Stimulated activated naive CD8-positive, alpha-beta T cell treated with anti-CD3 and anti-CD28 coated beads, Interleukin-15, Interleukin-2, amounts not matched to agents 100 ng/mL and 50 ng/mL, for 24 hours (primary cell): ENCODE measurements around the gene NTPCR.

Source experiments
- H3K27ac Mint-ChIP-seq: one replicate; pipeline ENCODE4 v1.8.0; 2021; ENCODE audit warnings: mild to moderate bottlenecking, mixed read lengths
- H3K27me3 Mint-ChIP-seq: one replicate; pipeline ENCODE4 v1.8.0; 2021; ENCODE audit warnings: mixed read lengths
- H3K36me3 Mint-ChIP-seq: one replicate; pipeline ENCODE4 v1.8.0; 2021; ENCODE audit warnings: low read depth, mixed read lengths
- H3K4me1 Mint-ChIP-seq: one replicate; pipeline ENCODE4 v1.8.0; 2021; ENCODE audit warnings: low read depth, mixed read lengths
- H3K4me3 Mint-ChIP-seq: one replicate; pipeline ENCODE4 v1.8.0; 2021; ENCODE audit warnings: mild to moderate bottlenecking, mixed read lengths
- H3K9me3 Mint-ChIP-seq: one replicate; pipeline ENCODE4 v1.8.0; 2021; ENCODE audit warnings: mixed read lengths

Gene NTPCR

DNA sequence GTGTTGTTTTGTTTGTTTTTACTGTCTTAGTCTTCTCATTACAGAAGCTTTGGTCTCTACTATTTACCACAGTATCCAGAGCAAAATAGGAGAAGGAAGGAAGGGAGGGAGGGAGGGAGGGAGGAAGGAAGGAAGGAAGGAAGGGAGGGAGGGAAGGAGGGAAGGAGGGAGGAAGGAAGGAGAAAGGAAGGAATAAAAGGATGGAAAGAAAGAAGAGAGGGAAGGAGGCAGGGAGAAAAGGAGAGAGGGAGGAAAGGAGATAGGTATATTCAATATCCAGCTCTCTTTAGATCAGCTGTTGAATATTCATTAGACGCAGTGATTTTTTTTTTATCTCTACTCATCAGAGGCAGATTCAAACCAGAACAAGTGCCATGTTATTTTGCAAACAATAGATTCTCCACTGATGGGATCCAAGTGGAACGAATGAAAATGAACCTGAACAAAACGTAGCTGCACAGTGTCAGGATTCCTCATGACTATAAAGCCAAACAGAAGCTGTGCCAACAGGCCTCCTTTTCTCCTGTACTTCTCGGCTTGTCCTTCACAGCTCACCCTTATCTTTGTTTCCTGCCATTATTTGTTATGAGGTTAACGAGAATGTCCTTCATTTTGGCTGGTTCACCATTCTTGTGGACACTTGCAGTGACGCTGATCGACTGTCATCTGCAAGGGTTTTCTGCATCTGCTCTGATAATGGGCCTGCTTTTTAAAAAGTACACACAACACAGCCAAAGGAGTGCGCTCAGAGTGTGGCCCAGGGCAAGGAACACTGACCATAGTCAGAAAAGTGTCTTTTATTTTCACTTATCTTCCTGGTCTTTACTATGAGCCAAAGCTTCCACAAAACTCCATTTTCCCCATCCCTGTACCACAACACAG is 7.8 kb upstream of the NTPCR start:
- H3K27ac Mint-ChIP-seq = peak overlapping the region; percentile 97
- peaks cover 4% of the 10 kb centered on the region for H3K9me3 Mint-ChIP-seq
- peaks cover 4% of the 10 kb centered on the region for H3K27me3 Mint-ChIP-seq
- peaks cover 54% of the 10 kb centered on the region for H3K4me1 Mint-ChIP-seq
- no peak overlapping the region for H3K4me3 Mint-ChIP-seq
- no peaks in the 10 kb centered on the region for H3K36me3 Mint-ChIP-seq

DNA sequence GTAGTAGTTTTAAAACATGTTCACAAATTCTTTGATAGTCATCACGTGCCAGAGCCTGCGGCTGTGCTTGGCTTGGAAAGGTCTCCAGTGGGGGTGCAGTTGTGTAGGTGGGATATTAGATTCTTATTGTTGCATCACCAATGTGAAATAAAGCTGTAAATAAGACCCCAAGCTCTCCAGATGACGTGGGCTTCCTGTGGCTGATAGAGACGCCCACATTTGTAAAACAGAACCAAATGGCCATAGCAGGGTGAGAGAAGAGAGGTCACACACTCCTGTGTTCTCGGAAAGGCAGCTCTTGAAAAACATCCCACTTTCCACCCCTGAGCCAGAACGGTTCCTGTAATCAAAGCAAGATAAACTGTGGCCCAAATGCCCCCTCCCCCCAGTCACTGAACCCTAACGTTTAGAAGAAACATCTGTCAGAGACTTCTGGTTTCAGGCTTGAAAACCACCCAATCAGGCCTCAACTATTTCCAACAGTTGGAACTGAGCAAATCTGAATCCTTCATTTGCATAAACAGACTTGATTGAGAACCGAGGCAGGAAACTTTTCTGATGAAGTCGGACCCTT is 6.6 kb upstream of the NTPCR start:
- Mint-ChIP-seq H3K4me1 (peaks cover 49% of the 10 kb centered on the region), H3K9me3 (peaks cover 4% of the 10 kb centered on the region), H3K36me3 (no peaks in the 10 kb centered on the region), H3K27ac (peak overlapping the region; percentile 97), H3K27me3 (no peaks in the 10 kb centered on the region), H3K4me3 (peak overlapping the region; percentile 56)

DNA sequence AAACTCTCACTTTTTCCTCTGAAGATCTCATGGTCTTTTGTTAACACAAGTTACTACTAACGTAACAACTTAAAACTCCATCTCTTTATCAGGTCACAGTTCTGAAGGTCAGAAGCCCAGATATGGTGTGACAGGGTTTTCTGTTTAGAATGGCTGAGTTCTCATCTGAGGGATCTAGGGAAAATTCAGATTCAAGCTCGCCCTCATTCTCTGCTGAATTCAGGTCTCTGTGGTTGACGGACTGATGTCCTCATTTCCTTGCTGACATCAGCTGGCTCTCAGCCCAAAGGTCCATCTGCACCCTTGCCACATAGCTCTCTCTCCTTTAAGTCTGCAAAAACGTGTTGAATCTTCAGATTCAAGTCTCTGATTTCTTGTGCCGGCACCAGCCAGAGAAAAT is 6.1 kb upstream of the NTPCR start:
- H3K4me3 Mint-ChIP-seq = peak overlapping the region; percentile 63
- no peaks in the 10 kb centered on the region for H3K27me3 Mint-ChIP-seq
- H3K27ac Mint-ChIP-seq = peak overlapping the region; percentile 97
- H3K4me1 Mint-ChIP-seq = peaks cover 52% of the 10 kb centered on the region
- H3K36me3 Mint-ChIP-seq = no peaks in the 10 kb centered on the region
- H3K9me3 Mint-ChIP-seq = peaks cover 4% of the 10 kb centered on the region

DNA sequence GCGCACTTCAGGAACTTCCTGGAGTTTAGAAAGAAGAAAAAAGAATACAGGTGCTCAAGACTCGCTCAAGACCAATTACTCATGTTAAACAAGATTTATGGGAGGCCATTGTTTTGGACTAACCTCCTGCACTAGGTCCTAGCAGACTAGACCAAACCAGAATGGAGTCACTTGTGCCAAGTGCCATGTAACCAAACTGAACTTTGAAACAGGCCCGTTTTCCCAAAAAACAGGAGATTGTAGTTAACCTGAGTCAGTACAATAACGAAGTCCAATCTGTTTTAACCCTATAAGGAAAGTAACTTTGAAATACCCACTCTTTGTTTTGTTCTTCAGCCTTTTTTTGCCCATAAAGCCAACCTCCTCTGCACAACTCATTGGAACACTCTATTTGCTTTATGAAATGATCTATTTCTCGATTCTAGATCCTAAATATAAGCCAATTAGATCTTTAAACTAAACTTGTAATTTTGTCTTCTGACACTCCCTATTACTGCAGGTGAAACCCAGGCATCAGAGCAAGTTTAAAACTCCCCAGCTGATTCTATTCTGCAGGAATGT is 695 bp upstream of the NTPCR start:
- peak overlapping the region; percentile 94 for H3K4me3 Mint-ChIP-seq
- H3K36me3 Mint-ChIP-seq = peaks cover 7% of the 10 kb centered on the region
- H3K27me3 Mint-ChIP-seq = no peaks in the 10 kb centered on the region
- no peaks in the 10 kb centered on the region for H3K9me3 Mint-ChIP-seq
- H3K27ac Mint-ChIP-seq = peak overlapping the region; percentile 94
- H3K4me1 Mint-ChIP-seq = peaks cover 56% of the 10 kb centered on the region

DNA sequence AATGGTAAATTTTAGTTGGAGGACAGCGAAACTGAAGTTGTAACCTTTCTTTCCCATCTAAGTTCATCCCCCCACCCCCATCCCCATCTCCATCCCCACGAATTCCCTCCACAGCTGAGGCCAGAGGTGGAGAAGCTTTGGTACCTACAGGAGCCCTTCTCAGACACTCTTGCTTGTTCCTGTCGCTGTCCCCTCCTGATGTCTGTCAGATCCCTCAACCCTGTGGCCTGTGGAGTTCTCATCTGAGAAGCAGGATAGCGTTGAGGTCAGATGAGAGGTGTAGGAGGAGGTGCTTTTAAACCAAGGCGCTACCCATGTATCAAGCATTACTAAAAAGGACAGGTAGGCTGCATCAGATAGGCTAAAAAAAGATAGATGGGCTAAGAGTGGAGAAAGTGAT is 769 bp downstream of the NTPCR start:
- H3K27ac Mint-ChIP-seq = peak overlapping the region; percentile 94
- H3K4me3 Mint-ChIP-seq = peak overlapping the region; percentile 94
- H3K9me3 Mint-ChIP-seq = no peaks in the 10 kb centered on the region
- H3K27me3 Mint-ChIP-seq = no peaks in the 10 kb centered on the region
- H3K36me3 Mint-ChIP-seq = peaks cover 16% of the 10 kb centered on the region
- H3K4me1 Mint-ChIP-seq = peaks cover 42% of the 10 kb centered on the region

DNA sequence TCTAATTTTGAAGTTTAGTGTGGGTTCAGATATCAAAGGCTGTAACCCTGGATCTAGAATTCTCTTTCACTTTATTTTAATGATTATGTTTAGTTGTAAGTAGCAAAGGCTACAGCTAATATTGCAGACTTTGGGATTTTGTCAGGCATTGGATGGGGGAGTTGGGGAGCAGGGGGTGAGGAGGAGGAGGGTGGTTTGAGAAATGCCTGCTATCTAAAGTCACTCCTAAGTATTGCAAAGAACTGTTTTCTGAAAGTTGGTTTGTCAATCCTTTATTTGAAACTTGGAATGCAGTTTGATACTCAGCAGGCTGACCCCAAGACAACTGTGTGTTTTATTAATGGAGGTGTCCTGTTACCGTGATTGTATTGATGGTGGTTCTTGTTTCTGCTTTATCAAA is 1.2 kb downstream of the NTPCR start:
- Mint-ChIP-seq H3K27ac (peak overlapping the region; percentile 94), H3K9me3 (no peaks in the 10 kb centered on the region), H3K27me3 (no peaks in the 10 kb centered on the region)

DNA sequence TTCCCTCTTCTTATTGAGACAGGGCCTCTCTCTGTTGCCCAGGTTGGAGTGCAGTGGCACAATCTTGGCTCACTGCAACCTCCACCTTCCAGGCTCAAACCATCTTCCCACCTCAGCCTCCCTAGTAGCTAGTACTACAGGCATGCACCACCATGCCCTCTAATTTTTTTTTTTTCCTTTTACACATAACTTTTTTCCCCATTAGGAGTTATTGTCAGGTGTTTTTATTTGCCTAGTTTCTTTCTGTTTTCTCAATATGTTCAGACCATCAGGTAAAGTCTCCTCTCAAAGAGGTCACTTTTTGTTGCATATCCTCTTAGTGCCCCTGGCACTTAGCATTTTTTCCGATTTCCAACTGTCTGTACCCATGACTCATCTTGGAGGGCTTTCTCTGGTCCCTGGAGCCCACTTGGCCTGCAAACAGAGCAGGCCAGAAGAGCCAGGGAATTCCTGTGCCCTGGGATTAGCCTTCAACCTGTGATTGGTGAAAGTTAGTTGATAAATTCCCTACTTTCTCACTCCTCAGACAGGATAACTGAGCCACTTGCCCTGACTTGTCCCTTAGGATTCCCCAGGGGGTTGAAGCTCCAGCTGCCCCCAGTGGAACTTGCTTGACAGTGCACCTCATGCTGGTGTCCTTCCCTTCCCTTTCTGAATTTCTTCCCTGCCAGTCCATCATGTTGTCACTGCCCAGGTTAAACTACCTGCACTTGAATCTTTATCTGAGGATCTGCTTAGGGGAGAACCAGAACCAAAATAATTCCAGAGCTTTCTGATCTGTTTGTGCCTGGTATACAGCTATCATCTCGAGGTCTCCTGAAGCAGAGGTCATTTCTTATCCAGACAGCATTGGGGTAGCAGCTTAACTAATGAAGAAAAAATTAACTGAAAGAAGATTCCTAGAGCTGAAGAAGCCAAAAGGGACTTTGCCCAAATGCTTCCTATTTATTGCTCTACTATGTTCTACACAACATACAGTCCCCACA is 2.4 kb downstream of the NTPCR start:
- H3K4me1 Mint-ChIP-seq = peaks cover 40% of the 10 kb centered on the region
- no peaks in the 10 kb centered on the region for H3K27me3 Mint-ChIP-seq
- peak overlapping the region; percentile 30 for H3K27ac Mint-ChIP-seq
- H3K4me3 Mint-ChIP-seq = peak overlapping the region; percentile 94
- peaks cover 31% of the 10 kb centered on the region for H3K36me3 Mint-ChIP-seq
- peaks cover 9% of the 10 kb centered on the region for H3K9me3 Mint-ChIP-seq

More for the DNA sequence above, 1.2 kb downstream of the NTPCR start:
- Mint-ChIP-seq H3K4me1 (peaks cover 40% of the 10 kb centered on the region), H3K4me3 (peak overlapping the region; percentile 94), H3K36me3 (peaks cover 20% of the 10 kb centered on the region)

DNA sequence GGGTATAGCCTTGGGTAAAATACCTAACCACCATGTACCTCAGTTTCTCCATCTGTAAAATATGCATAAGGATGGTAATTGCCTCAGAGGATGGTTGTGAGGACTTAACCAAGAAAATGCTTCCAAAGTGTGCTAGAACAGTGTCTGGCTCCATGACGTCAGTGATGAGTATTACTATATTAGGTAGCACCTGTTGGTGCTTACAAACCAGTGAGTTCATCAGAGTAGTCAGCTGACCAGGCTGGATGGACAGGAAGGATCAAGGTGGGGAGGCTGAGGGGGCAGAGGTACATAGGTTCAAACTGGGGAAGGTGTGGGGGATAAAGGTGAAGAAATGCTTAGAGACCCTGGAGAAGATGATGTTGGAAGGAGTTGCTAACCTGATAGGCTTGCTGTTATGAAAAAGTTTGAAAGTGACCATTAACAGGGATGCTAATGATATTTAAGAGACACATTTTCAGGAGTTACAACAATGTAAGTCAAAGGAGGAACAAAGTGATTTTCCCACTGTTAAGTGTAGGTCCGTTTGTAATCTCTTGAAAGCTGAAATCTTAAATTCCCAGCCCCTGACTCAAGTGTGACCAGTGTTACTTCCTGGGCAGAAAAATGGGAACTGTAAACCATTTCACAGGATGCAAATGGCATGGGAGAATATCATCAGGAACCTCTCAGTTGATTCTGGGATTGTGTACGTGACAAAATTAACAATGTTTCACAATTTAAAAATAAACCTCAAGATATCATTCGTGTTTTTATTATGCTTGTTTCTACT is 4.4 kb downstream of the NTPCR start:
- Mint-ChIP-seq H3K9me3 (peaks cover 20% of the 10 kb centered on the region), H3K36me3 (peaks cover 51% of the 10 kb centered on the region), H3K27me3 (no peaks in the 10 kb centered on the region), H3K4me1 (peaks cover 33% of the 10 kb centered on the region), H3K4me3 (no peak overlapping the region), H3K27ac (no peak overlapping the region)

DNA sequence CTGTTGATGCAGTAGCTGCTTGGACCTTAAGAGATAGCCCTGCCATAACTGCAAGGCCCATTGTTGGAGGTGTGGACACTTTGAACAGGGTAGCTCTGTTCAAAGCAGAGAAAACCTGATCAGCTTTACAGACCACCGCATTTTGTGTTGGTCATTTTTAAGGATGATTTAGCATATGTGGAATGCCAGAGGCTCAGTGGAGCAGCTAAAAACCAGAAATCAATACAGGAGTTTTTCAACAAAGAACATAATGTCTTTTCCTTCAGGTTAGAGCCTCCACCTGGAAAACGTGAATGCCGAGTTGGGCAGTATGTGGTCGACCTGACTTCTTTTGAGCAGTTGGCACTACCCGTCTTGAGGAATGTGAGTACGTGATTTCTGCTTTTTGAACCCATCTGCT is 5.7 kb downstream of the NTPCR start:
- peaks cover 57% of the 10 kb centered on the region for H3K36me3 Mint-ChIP-seq
- H3K9me3 Mint-ChIP-seq = peaks cover 20% of the 10 kb centered on the region
- no peaks in the 10 kb centered on the region for H3K27me3 Mint-ChIP-seq
- H3K4me1 Mint-ChIP-seq = peaks cover 25% of the 10 kb centered on the region
- H3K4me3 Mint-ChIP-seq = no peak overlapping the region
- no peak overlapping the region for H3K27ac Mint-ChIP-seq

DNA sequence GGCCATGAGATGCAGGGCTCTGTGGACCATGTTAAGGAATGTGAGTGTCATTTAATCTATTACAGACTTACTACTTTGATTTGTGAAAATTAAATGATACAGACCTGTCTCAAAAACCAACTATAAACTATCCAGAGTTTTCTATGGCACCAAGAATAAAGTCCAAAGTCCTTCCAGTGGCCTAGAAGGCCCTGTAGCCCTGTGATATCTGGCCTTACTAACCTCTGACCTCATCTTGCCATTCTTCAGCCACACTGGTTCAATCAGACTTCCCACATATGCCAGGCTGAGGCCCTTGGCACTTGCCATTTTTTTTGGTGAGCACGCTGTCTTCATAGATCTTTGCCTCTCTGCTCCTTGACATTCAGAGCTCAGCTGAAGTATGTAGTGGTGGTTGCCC is 7.7 kb downstream of the NTPCR start:
- Mint-ChIP-seq H3K27me3 (no peaks in the 10 kb centered on the region), H3K36me3 (peaks cover 66% of the 10 kb centered on the region), H3K27ac (no peak overlapping the region), H3K9me3 (peaks cover 20% of the 10 kb centered on the region), H3K4me3 (no peak overlapping the region), H3K4me1 (peaks cover 21% of the 10 kb centered on the region)

DNA sequence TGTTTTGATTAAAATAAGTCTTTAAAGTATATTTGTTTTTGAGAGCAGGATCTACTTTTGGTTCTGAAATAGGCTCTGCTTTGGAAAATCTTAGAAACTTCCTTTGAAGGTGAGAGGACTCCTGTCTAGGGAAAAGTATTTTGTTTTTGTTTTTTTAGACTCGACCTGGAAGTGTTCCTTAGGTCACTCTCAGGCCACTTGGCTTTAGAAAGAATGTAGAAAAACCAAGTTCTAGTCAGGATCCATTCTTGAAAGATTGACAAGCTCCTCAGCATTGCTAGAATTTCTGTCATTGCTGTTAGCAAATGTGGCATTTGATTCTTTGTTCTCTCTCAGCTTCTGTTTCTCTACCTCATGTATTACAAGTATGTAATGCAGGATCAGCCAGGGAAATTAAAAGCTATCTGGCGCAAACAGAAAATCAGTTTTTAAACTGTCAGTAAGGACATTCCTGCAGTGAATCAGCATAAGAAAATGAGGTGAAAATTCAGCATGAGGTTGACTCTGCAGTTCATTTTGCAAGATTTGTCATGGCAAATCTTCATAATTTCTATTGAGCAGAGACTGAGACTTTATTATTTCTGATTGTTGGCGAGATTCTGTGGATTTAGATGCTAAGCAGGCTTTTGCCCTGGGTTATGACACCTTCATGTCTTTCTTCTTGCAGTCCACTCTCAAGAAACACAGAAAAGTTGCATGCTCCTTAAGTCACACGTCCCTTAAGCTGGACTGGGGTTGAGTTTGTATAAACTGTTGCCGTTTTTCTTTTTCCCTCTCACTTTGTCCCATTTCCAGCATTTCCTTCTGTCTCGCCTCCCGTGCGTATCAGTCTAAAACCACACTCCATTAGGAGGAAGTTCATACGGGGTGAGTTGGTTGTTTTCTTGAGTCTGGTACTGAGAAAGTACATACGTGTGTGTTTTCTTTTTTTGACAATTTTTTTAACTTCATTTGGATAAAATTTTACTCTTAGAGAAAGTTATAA is 12.6 kb downstream of the NTPCR start:
- Mint-ChIP-seq H3K4me3 (no peak overlapping the region), H3K27me3 (no peaks in the 10 kb centered on the region), H3K9me3 (peaks cover 8% of the 10 kb centered on the region), H3K36me3 (peaks cover 58% of the 10 kb centered on the region), H3K4me1 (peaks cover 44% of the 10 kb centered on the region), H3K27ac (no peak overlapping the region)

DNA sequence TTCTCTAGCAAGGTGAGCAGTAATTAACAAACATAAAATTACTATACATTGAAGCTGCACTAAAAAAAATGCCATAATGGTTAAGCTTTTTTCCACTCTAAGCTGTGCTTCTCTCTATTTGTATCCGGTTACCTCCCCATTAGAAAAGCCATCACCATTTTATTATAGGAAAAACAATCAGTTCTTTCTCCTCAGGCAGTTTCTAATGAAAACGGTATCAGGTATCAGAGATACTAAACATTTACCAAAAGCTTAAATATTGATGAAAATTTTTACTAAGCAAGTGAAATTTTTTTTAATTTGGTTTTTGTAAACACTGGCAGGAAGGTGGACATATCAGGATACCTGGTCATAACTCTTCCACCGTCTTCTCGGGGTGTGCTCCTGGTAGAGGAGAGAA is 14.2 kb downstream of the NTPCR start:
- peaks cover 52% of the 10 kb centered on the region for H3K4me1 Mint-ChIP-seq
- no peak overlapping the region for H3K27ac Mint-ChIP-seq
- no peak overlapping the region for H3K4me3 Mint-ChIP-seq
- peaks cover 57% of the 10 kb centered on the region for H3K36me3 Mint-ChIP-seq
- no peaks in the 10 kb centered on the region for H3K27me3 Mint-ChIP-seq
- no peaks in the 10 kb centered on the region for H3K9me3 Mint-ChIP-seq
